ENCODE measurements around the gene LYST. TPM values are rescaled to one million over a fixed set of nuclear protein-coding genes. Genes with fewer than 3 reads are reported as not detected.

The LYST gene
- total and polyA plus RNA-seq, 2 of the 4 experiments (the other 2 are of a cell fraction): 2.2 to 7.2 TPM

DNA sequence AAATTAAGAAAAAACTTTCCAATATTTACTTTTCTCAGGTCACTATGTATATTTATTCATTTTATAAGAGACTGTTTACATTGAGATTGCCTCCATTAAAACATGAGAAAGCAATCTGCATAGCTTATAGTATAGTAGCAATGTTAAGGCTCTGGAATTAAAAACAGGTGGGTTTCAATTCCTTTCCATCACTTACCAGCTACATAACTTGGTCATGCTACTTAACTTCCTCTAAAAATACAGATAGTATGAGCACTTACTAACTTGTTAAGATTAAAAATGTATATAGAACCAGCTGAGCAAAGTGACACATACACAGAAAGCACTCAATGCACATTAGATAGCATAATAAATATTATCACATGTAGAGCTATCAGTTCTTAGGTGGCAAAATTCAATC, 76.6 kb downstream of the LYST start:
- POLR2A ChIA-PET (ENCODE audit: unreplicated experiment): no interaction called here
- H2BK15ac ChIP-seq (ENCODE audit: low read depth, low read length): no peak overlapping the region

More for the DNA sequence above, 76.6 kb downstream of the LYST start:
- H3K4me1 ChIP-seq (ENCODE audit: control insufficient read depth, insufficient read depth, low read length): no peaks in the 10 kb centered on the region
- H3K27me3 ChIP-seq (ENCODE audit: control insufficient read depth, insufficient read depth, low read length): no peaks in the 10 kb centered on the region
- H3K9me1 ChIP-seq (ENCODE audit: insufficient read depth, low read length): no peaks in the 10 kb centered on the region; the same call in 1 of the 2 replicates
- no peak overlapping the region for H3K4me3 ChIP-seq (ENCODE audit: insufficient read depth, low read depth, low read length)
- H2BK120ac ChIP-seq (ENCODE audit: low read depth, low read length): no peak overlapping the region
- H3K4me2 ChIP-seq (ENCODE audit: low read depth, low read length): no peak overlapping the region
- no peak overlapping the region for H4K5ac ChIP-seq (ENCODE audit: low read depth, low read length)
- intact Hi-C loops (cut with micrococcal nuclease) (loop anchor here (5.0 kb wide), 1 partner anchor 52 kb away; no protein-coding TSS in a partner anchor), dilution Hi-C loops (cut with HindIII; ENCODE audit: low sequenced_read_pairs, unreplicated experiment) (no loop called here), in situ Hi-C loops (cut with MboI; ENCODE audit: low sequenced_read_pairs) (no loop called here)
- H2AK5ac ChIP-seq (ENCODE audit: low read depth, low read length): no peak overlapping the region
- H2AK9ac ChIP-seq (replicated peaks; ENCODE audit: low read depth, low read length, poor library complexity): no peak overlapping the region
- DNase-seq: no peak
- H2BK5ac ChIP-seq (ENCODE audit: low read depth, low read length, poor library complexity, severe bottlenecking): no peak overlapping the region
- no TSS peak for BruUV-seq (replicated peaks)
- CTCF ChIA-PET: interaction anchor here (1.9 kb wide), 1 partner anchor 182 kb away, joined by 7 read pairs; no protein-coding TSS in a partner anchor
- no peak overlapping the region for H3K56ac ChIP-seq (ENCODE audit: extremely low read depth, insufficient read depth, low read length)
- H4K91ac ChIP-seq (ENCODE audit: insufficient read depth, low read depth, low read length): no peak overlapping the region
- TF ChIP-seq NFE2L2 (IDR thresholded peaks at IDR 0.05; ENCODE audit: low read depth, low read length) (no peak), BHLHE40 (IDR thresholded peaks at IDR 0.05; ENCODE audit: low read depth, low read length) (no peak), RFX5 (IDR thresholded peaks at IDR 0.05; ENCODE audit: low read depth, low read length) (no peak), USF2 (IDR thresholded peaks at IDR 0.05; ENCODE audit: low read depth, low read length) (no peak), FOS (IDR thresholded peaks at IDR 0.05; ENCODE audit: low read depth, low read length) (no peak), MAZ (IDR thresholded peaks at IDR 0.05; ENCODE audit: borderline replicate concordance, low read depth, low read length) (no peak), RAD21 (IDR thresholded peaks at IDR 0.05; ENCODE audit: low read length) (no peak), MXI1 (IDR thresholded peaks at IDR 0.05; ENCODE audit: borderline replicate concordance, low read depth, low read length) (no peak)
- TF ChIP-seq, protein P1, sequence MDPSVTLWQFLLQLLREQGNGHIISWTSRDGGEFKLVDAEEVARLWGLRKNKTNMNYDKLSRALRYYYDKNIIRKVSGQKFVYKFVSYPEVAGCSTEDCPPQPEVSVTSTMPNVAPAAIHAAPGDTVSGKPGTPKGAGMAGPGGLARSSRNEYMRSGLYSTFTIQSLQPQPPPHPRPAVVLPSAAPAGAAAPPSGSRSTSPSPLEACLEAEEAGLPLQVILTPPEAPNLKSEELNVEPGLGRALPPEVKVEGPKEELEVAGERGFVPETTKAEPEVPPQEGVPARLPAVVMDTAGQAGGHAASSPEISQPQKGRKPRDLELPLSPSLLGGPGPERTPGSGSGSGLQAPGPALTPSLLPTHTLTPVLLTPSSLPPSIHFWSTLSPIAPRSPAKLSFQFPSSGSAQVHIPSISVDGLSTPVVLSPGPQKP (IDR thresholded peaks at IDR 0.05; ENCODE audit: borderline replicate concordance, low read depth, low read length): no peak
- no peak overlapping the region for H3K4ac ChIP-seq (ENCODE audit: low read depth, low read length)
- no peak overlapping the region for H2AFZ ChIP-seq (replicated peaks; ENCODE audit: low read length, poor library complexity)
- H3K14ac ChIP-seq (replicated peaks; ENCODE audit: low read depth, low read length): no peak overlapping the region
- H3K9me3 ChIP-seq (ENCODE audit: control insufficient read depth, insufficient read depth, low read length): no peaks in the 10 kb centered on the region
- no peak overlapping the region for H3K9ac ChIP-seq (ENCODE audit: low read depth, low read length)
- no peak overlapping the region for H2BK20ac ChIP-seq (ENCODE audit: low read depth, low read length)
- H3K18ac ChIP-seq (ENCODE audit: low read depth, low read length): no peak overlapping the region
- no peak for ATAC-seq (ENCODE audit: low read depth)
- H3K27ac ChIP-seq (ENCODE audit: insufficient read depth, low read length): no peak overlapping the region
- H3K36me3 ChIP-seq (ENCODE audit: control insufficient read depth, insufficient read depth, low read length): peaks cover 2% of the 10 kb centered on the region; the same call in 1 of the 2 replicates
- no peaks in the 10 kb centered on the region for H4K20me1 ChIP-seq (ENCODE audit: insufficient read depth, low read length)
- no peaks in the 10 kb centered on the region for H3K79me1 ChIP-seq (ENCODE audit: low read depth in 1 of 2, low read length in 2 of 2)
- H3K23ac ChIP-seq (ENCODE audit: low read depth, low read length): no peak overlapping the region
- H4K8ac ChIP-seq (ENCODE audit: low read depth in 2 of 2, low read length in 2 of 2): no peak overlapping the region

Data from IMR-90 (cell line).